Measurements from ENCODE around the gene UGT1A6.

Gene UGT1A6

GRCh38 chr2:233658610-233659009 is 34.1 kb upstream of the UGT1A6 start:
- no peak for TF ChIP-seq CTCF (IDR thresholded peaks at IDR 0.05; ENCODE audit: low read depth, low read length)
- no peak for DNase-seq (ENCODE audit: extremely low read depth, low read depth)

- DNase-seq (ENCODE audit: extremely low read depth, low read depth) = no peak
- no peak for TF ChIP-seq CTCF (IDR thresholded peaks at IDR 0.05; ENCODE audit: low read depth, low read length)
Observed at GRCh38 chr2:233663911-233664310, 28.8 kb upstream of the UGT1A6 start.

- no peak for DNase-seq (ENCODE audit: extremely low read depth, low read depth)
- no peak for TF ChIP-seq CTCF (IDR thresholded peaks at IDR 0.05; ENCODE audit: low read depth, low read length)
Observed at GRCh38 chr2:233668605-233669260, 24.0 kb upstream of the UGT1A6 start.

- DNase-seq (ENCODE audit: extremely low read depth, low read depth) = no peak
- TF ChIP-seq CTCF (IDR thresholded peaks at IDR 0.05; ENCODE audit: low read depth, low read length) = no peak
Observed at GRCh38 chr2:233671290-233672161, 21.2 kb upstream of the UGT1A6 start, which contains the start of gene UGT1A9. Gene UGT1A9, plus strand, starts transcription at chr2:233671898. Its CDS starts 37 bp downstream, at chr2:233671935.

- no peak for DNase-seq (ENCODE audit: extremely low read depth, low read depth)
- TF ChIP-seq CTCF (IDR thresholded peaks at IDR 0.05; ENCODE audit: low read depth, low read length) = no peak
Observed at GRCh38 chr2:233672886-233673285, 19.8 kb upstream of the UGT1A6 start.

- no peak for TF ChIP-seq CTCF (IDR thresholded peaks at IDR 0.05; ENCODE audit: low read depth, low read length)
- DNase-seq (ENCODE audit: extremely low read depth, low read depth) = no peak
Observed at GRCh38 chr2:233673896-233674295, 18.8 kb upstream of the UGT1A6 start.

GRCh38 chr2:233674314-233674713 is 18.4 kb upstream of the UGT1A6 start:
- DNase-seq (ENCODE audit: extremely low read depth, low read depth) = no peak
- no peak for TF ChIP-seq CTCF (IDR thresholded peaks at IDR 0.05; ENCODE audit: low read depth, low read length)

All from AG09319 (cell line).